ENCODE measurements around the gene STK33.

GRCh38 chr11:8639655-8640054 is 45.6 kb upstream of the STK33 start:
- no peak for TF ChIP-seq ZNF112 (tag by site-specific recombination; IDR thresholded peaks at IDR 0.05)
- TF ChIP-seq, protein P1, sequence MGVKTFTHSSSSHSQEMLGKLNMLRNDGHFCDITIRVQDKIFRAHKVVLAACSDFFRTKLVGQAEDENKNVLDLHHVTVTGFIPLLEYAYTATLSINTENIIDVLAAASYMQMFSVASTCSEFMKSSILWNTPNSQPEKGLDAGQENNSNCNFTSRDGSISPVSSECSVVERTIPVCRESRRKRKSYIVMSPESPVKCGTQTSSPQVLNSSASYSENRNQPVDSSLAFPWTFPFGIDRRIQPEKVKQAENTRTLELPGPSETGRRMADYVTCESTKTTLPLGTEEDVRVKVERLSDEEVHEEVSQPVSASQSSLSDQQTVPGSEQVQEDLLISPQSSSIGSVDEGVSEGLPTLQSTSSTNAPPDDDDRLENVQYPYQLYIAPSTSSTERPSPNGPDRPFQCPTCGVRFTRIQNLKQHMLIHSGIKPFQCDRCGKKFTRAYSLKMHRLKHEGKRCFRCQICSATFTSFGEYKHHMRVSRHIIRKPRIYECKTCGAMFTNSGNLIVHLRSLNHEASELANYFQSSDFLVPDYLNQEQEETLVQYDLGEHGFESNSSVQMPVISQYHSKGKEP (tag by site-specific recombination; IDR thresholded peaks at IDR 0.05) = no peak
- no peak for TF ChIP-seq ZNF114 (tag by site-specific recombination; IDR thresholded peaks at IDR 0.05)
- no peak for TF ChIP-seq ZNF558 (tag by site-specific recombination; IDR thresholded peaks at IDR 0.05)
- TF ChIP-seq, protein P2, sequence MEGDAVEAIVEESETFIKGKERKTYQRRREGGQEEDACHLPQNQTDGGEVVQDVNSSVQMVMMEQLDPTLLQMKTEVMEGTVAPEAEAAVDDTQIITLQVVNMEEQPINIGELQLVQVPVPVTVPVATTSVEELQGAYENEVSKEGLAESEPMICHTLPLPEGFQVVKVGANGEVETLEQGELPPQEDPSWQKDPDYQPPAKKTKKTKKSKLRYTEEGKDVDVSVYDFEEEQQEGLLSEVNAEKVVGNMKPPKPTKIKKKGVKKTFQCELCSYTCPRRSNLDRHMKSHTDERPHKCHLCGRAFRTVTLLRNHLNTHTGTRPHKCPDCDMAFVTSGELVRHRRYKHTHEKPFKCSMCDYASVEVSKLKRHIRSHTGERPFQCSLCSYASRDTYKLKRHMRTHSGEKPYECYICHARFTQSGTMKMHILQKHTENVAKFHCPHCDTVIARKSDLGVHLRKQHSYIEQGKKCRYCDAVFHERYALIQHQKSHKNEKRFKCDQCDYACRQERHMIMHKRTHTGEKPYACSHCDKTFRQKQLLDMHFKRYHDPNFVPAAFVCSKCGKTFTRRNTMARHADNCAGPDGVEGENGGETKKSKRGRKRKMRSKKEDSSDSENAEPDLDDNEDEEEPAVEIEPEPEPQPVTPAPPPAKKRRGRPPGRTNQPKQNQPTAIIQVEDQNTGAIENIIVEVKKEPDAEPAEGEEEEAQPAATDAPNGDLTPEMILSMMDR (tag by site-specific recombination; IDR thresholded peaks at IDR 0.05) = no peak
- TF ChIP-seq ZNF274 (IDR thresholded peaks at IDR 0.05; ENCODE audit: low read length) = no peak
- TF ChIP-seq ZNF274 (tag by site-specific recombination; IDR thresholded peaks at IDR 0.05; ENCODE audit: borderline replicate concordance) = no peak

Measured in HEK293 (cell line).